Measurements from ENCODE around the gene RNF44.

RNF44 gene

DNA sequence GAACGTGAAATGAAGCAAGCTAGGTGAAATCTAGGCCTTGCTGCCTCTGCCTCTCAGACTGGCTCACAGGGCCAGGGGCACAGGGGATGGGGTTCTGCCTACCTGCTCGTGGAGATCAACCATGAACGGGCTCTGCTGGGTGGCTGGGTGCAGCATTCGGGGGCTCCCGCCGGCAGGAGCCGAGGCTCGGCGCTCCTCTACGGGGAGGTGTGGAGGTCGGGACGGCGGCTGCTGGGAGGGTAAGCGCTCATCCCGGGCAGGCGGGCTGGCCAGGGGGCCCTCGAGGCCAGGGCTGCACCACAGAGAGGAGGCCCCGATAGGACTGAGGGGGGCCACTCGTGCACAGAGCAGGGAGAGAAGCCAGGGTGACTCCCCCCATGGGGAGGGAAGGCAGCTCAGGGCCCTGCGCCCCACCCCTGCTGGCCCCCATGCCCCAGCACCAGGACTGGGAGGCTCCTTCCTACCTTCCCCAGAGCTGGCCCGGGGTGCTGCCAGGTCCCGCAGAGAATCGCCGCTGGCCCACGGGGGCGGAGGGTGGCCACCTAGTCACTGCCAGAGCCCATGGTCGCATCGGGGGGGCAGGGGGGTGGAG lies 5.2 kb downstream of the RNF44 start:
- H3K9ac ChIP-seq (ENCODE audit: low read depth, low read length), result no peak overlapping the region
- H3K27me3 ChIP-seq (ENCODE audit: insufficient read depth, low read length, poor library complexity), result no peaks in the 10 kb centered on the region
- no peak overlapping the region for H3K4me3 ChIP-seq (ENCODE audit: low read depth in 1 of 2, low read length in 2 of 2)
- no peak overlapping the region for H2AFZ ChIP-seq (ENCODE audit: low read depth, low read length)
- H3K4me1 ChIP-seq (ENCODE audit: insufficient read depth, low read length), result peaks cover 43% of the 10 kb centered on the region
- no peak for TF ChIP-seq EZH2 (IDR thresholded peaks at IDR 0.05; ENCODE audit: borderline replicate concordance, low read depth, low read length, severe bottlenecking)
- TF ChIP-seq, protein P1, sequence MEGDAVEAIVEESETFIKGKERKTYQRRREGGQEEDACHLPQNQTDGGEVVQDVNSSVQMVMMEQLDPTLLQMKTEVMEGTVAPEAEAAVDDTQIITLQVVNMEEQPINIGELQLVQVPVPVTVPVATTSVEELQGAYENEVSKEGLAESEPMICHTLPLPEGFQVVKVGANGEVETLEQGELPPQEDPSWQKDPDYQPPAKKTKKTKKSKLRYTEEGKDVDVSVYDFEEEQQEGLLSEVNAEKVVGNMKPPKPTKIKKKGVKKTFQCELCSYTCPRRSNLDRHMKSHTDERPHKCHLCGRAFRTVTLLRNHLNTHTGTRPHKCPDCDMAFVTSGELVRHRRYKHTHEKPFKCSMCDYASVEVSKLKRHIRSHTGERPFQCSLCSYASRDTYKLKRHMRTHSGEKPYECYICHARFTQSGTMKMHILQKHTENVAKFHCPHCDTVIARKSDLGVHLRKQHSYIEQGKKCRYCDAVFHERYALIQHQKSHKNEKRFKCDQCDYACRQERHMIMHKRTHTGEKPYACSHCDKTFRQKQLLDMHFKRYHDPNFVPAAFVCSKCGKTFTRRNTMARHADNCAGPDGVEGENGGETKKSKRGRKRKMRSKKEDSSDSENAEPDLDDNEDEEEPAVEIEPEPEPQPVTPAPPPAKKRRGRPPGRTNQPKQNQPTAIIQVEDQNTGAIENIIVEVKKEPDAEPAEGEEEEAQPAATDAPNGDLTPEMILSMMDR (IDR thresholded peaks at IDR 0.05; ENCODE audit: borderline replicate concordance, extremely low read depth, low read length, poor library complexity, severe bottlenecking), result no peak
- H3K4me2 ChIP-seq (ENCODE audit: insufficient read depth, low read length), result no peak overlapping the region
- no peaks in the 10 kb centered on the region for H3K9me3 ChIP-seq (ENCODE audit: insufficient read depth, low read length, severe bottlenecking)
- ATAC-seq (ENCODE audit: insufficient read depth, low read depth) (no peak), DNase-seq (no peak)
- peak overlapping the region; percentile 36; the same call in 1 of the 2 replicates for H3K27ac ChIP-seq (ENCODE audit: low read length)
- H3K79me2 ChIP-seq (ENCODE audit: insufficient read depth, low read length), result peaks cover 59% of the 10 kb centered on the region
- H4K20me1 ChIP-seq (ENCODE audit: insufficient read depth, low read length), result peaks cover 62% of the 10 kb centered on the region
- peaks cover 76% of the 10 kb centered on the region for H3K36me3 ChIP-seq (ENCODE audit: insufficient read depth, low read length)

DNA sequence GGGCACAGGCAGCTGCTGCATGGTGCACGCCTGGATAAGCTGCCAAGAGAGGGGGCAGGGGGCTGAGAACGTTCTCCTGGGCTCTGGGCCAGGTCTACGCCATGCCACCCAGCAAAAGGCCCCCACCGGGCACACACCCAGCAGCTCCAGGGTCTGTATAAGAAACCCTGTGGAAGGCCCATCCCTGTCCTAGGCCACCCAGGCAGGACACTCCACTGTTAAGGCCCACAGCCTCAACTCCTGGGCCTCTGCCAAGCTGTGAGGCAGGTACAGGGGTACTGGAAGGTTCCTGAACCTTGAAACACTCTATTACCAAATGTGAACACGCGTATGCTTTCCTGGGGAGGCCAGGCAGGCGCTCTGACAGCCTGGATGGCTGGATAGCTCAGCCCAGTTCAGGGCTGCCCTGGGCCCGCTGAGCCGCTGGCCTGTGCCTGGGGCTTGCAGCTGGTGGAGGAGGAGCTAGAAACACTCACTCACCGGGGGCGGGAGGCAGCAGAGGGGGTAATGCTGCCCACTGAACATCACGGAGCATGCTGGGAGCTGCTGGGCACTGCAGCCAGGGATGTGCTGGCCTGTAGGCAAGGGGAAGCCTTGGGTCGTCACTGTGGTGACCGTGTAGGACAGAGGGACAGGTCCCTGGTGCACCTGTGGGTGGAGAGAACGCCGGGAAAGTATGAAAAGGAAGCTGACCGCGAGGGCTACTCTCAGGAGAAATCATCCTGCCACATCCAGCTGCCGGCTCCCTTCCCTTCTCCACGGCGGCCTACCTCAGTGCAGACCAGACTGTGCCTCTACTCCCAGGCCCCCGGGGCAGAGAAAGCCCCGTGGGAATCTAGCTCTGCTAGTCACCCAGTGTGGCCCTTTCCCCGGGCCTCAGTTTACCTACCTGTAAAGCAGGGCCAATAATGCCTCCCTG lies 6.0 kb downstream of the RNF44 start:
- H3K9ac ChIP-seq (ENCODE audit: low read depth, low read length), result no peak overlapping the region
- H3K4me3 ChIP-seq (ENCODE audit: low read depth in 1 of 2, low read length in 2 of 2), result no peak overlapping the region
- H3K79me2 ChIP-seq (ENCODE audit: insufficient read depth, low read length), result peaks cover 53% of the 10 kb centered on the region
- no peak for TF ChIP-seq EZH2 (IDR thresholded peaks at IDR 0.05; ENCODE audit: borderline replicate concordance, low read depth, low read length, severe bottlenecking)
- TF ChIP-seq, protein P1 (IDR thresholded peaks at IDR 0.05; ENCODE audit: borderline replicate concordance, extremely low read depth, low read length, poor library complexity, severe bottlenecking), result no peak
- H3K36me3 ChIP-seq (ENCODE audit: insufficient read depth, low read length), result peaks cover 75% of the 10 kb centered on the region
- H3K27ac ChIP-seq (ENCODE audit: low read length), result peak overlapping the region; percentile 38; the same call in 1 of the 2 replicates
- H4K20me1 ChIP-seq (ENCODE audit: insufficient read depth, low read length), result peaks cover 62% of the 10 kb centered on the region
- H2AFZ ChIP-seq (ENCODE audit: low read depth, low read length), result no peak overlapping the region
- no peaks in the 10 kb centered on the region for H3K9me3 ChIP-seq (ENCODE audit: insufficient read depth, low read length, severe bottlenecking)
- H3K4me2 ChIP-seq (ENCODE audit: insufficient read depth, low read length), result no peak overlapping the region
- H3K4me1 ChIP-seq (ENCODE audit: insufficient read depth, low read length), result peaks cover 43% of the 10 kb centered on the region
- DNase-seq (peak; percentile 34), ATAC-seq (ENCODE audit: insufficient read depth, low read depth) (no peak)
- H3K27me3 ChIP-seq (ENCODE audit: insufficient read depth, low read length, poor library complexity), result no peaks in the 10 kb centered on the region

DNA sequence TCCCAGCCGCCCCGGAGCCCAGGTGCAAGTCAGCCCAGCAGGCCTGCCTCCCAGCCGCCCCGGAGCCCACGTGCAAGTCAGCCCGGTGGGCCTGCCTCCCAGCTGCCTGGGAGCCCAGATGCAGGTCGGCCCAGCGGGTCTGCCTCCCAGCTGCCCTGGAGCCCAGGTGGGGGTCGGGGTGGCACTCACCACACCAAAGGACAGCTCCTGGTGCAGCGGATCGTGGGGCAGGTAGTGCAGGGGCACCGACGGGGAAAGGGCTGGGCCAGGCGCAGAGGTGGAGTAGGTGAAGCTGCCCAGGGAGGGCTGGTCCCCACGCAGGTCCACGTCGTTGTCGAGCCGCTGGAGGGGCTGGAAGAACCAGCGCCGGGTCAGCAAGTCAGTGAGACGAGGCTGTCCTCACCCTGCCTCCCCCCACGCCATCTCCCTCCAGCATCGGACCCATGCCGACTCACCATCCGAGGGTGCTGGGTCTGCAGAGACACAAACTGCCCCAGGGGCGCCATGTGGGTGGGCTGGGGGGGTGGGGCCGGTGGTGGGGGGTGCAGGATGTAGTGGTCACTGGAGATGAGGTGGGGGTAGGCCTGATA lies 6.7 kb downstream of the RNF44 start:
- H3K79me2 ChIP-seq (ENCODE audit: insufficient read depth, low read length), result peaks cover 46% of the 10 kb centered on the region
- no peak for TF ChIP-seq EZH2 (IDR thresholded peaks at IDR 0.05; ENCODE audit: borderline replicate concordance, low read depth, low read length, severe bottlenecking)
- TF ChIP-seq, protein P1 (IDR thresholded peaks at IDR 0.05; ENCODE audit: borderline replicate concordance, extremely low read depth, low read length, poor library complexity, severe bottlenecking), result no peak
- H3K9me3 ChIP-seq (ENCODE audit: insufficient read depth, low read length, severe bottlenecking), result no peaks in the 10 kb centered on the region
- no peak overlapping the region; the same call in 1 of the 2 replicates for H3K27ac ChIP-seq (ENCODE audit: low read length)
- no peak overlapping the region for H2AFZ ChIP-seq (ENCODE audit: low read depth, low read length)
- H3K4me1 ChIP-seq (ENCODE audit: insufficient read depth, low read length), result peaks cover 40% of the 10 kb centered on the region
- H3K36me3 ChIP-seq (ENCODE audit: insufficient read depth, low read length), result peaks cover 68% of the 10 kb centered on the region
- H4K20me1 ChIP-seq (ENCODE audit: insufficient read depth, low read length), result peaks cover 59% of the 10 kb centered on the region
- H3K4me2 ChIP-seq (ENCODE audit: insufficient read depth, low read length), result no peak overlapping the region
- no peaks in the 10 kb centered on the region for H3K27me3 ChIP-seq (ENCODE audit: insufficient read depth, low read length, poor library complexity)
- H3K4me3 ChIP-seq (ENCODE audit: low read depth in 1 of 2, low read length in 2 of 2), result no peak overlapping the region
- no peak overlapping the region for H3K9ac ChIP-seq (ENCODE audit: low read depth, low read length)
- no peak for ATAC-seq (ENCODE audit: insufficient read depth, low read depth)
- DNase-seq, result peak; percentile 54
